GM21423 (cell line): ENCODE measurements around the gene NCAM2.

ENCODE experiments used
- ATAC-seq: cut with Tn5 transposase; IDR thresholded peaks from one replicate; pipeline ENCODE4 v1.9.1; 2021; ENCODE audit warnings: mild to moderate bottlenecking, moderate library complexity; ENCODE audit not compliant: unreplicated experiment

Gene NCAM2

DNA sequence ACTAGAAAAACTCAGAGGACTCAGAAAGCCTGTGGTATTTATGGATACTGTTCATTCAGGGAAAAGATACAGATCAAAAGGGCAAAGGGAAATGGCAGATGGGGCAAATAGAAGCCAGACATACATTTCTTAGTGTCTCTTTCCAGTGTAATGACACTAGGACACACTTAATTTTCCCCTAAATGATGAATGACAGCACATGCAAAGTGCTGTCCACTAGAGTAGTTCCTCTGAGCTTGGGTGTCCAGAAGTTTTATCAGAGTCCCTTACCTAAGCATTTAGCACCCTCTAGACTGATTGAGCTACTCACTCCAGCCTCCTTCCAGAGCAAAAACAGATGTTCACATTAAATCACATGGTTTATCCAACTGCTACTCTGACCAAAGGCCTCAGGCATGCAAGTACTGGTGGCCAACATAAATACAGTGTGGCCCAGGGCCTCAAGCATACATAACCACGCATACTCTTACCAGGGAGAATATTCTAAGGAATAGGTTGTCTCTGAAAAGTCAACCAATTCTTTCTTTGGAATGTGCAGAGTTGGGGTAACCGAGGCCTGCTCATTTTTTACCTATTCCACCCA lies 166.9 kb downstream of the NCAM2 start:
- no peak for ATAC-seq

DNA sequence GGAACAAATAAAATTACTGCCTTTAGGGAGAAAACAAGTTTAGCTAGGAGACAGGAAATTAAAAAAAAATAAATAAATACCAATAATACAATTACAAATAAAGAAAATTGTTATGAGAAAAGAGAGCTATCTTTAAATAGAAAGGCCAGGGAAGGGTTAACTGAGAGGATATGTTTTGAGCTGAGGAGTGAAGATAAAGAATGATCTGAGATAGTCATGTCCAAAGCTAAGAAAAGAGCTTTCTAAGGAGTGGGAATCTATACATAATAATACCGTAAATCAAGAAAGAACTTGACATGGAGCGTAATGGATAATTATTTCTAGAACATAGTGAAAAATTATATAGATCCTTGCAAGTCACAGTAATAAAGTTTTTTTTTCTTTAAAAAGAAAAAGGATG lies 176.5 kb downstream of the NCAM2 start:
- no peak for ATAC-seq

DNA sequence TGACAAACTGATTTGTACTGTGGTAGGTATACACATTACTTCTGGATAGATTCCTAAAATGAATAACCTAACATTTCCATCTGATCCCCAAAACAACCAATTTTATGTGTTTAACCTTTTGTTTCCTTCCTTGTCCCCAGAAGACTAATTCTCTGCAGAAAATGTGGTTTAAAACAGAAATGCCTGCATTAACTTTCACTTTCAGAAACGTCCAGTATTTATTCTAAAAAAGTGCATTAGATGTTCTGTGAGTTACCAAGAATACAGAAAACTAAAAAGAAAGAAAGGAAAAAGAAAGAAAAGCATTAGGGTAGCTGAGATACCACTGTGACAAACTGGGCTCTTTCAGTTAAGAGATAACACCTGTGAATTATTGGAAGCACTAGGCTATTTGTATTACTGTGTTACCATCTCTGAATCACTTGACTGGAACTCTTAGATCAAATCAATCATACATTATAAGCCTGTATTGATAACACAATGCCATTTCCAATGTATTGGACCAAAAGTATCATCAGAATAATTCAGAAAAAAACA lies 177.7 kb downstream of the NCAM2 start:
- no peak for ATAC-seq

DNA sequence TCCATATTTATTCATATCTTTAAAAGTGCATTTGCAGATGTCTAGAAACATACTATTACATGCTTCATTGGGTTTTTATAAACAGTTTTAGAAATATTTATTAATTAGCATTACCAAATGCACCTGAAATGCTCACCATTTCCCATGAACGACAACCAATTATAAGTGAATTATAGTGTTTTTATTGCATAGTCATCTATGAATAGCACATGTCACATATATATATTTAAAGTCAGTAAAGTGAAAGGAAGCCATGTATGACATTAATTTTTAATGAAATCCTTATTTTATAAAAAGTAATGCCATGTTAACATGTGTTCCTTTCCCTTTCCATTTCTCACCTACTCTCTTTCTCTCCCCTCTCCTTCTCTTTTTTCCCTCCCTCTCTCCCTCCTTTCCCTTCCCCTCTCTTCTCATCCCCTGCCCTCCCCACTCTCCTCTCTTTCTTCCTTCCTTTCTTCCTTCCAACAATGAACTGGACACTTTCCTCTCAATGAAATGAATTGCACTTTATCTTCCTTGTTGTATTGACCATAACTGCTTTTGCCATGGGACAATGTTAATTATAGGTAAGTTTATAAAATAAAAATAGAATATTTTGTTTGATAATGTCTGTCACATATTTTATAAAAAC lies 179.3 kb downstream of the NCAM2 start:
- ATAC-seq, result no peak

DNA sequence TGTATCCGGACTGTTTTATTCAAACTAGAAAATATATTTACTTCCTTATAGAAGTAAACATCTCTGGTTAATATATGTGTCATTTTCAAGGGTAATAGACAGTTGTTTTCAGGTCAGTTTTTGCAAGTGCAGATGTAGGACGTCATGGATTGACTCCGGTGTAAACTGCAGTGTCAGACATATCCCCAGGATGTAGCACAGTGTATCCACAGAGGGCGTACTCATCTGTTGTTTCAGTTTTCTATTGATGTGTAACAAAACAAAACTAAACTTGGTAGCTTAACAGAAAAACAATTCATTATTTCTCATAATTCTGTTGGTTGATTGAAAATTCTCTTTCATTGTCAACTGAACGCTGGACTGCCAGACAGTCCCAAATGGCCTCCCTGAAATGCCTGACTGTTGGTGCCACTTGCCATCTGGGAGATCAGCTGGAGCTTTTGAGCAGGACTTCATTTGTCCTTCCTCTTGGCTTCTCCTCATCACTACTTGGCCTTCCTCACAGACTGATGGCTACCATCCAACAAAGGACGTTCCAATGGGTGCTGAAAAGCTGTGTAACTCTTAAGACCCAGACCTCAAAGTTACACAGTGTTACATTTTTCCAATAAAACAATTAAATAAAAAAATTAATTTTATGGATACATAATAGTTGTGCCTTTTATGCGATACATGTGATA lies 181.6 kb downstream of the NCAM2 start:
- ATAC-seq, result no peak

DNA sequence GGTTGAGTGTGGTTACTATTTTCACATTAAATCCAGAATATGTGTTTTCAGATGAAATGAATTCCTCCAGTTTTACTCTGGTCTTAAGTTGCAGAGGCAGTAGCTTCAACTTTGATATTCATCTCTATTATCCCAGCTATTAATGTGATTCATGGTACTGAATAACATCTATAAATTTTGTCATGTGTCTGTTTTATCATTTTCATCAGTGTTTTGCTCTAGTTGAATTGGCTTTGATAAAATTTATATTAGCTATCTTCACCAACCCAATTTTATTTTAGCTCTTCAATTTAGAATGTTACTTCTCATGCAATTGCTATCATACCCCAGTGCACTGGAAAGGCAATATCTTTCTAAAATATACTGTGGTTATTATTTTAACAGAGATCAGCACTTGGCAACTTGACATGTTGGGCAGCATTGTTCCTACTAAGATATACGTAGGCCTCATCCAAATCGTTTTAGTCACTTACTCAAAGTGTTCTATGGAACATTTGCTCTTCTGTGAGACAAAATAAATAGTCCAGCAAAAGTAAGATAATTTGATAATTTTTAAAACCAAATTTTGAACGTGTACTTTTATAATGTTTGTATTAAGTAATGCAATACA lies 184.3 kb downstream of the NCAM2 start:
- ATAC-seq, result no peak

DNA sequence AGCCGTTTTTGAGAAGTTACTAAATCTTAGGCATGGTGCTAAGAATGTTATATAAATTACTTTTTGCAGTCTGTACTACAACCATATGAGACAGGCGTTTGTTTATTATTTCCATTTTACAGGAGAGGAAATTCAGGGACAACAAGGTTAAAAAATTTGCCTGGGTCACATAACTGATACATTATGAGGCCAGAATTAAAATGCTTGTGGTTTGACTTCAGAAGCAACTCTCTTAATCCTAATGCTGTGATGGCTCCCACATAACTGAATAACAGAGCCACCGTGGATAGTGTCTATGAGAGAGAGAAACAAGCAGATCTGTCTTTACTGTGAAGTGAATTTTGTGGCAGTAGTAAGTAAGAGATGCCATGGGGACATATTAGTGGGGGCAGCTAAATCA lies 184.9 kb downstream of the NCAM2 start:
- ATAC-seq, result no peak

DNA sequence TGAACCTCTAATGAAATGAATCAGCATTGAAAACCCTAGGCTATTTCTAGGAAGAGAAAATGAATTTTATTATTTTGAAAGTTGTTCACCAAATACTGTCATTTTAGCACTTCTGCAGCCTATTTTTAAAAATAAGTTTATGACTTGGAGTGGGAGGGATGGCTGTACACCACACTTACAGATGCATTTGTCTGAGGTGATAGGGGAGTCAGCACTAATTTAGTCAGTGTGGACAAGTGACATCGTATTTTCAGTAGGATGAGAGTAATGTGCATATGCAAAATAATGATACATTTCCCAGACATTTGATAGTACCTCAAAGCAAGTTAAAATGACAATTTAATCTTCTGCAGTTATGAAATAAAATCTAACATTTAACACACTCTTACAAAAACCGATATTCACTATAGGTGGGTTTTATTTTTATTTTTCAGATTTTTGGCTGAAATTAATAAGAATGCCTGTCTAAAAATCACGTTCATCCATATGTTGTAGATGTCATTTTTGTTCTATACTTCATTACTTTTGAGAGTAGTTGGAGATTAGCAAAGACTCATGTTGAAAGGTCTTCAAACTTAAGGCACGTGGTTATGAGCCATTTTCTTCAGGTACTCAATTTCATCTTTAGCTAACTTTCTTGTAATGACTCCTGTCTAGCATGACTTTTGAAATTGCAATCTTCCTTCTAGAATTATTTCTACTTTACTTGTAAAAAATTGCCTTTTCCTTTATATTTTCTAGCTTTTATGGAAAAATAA lies 186.7 kb downstream of the NCAM2 start:
- no peak for ATAC-seq

DNA sequence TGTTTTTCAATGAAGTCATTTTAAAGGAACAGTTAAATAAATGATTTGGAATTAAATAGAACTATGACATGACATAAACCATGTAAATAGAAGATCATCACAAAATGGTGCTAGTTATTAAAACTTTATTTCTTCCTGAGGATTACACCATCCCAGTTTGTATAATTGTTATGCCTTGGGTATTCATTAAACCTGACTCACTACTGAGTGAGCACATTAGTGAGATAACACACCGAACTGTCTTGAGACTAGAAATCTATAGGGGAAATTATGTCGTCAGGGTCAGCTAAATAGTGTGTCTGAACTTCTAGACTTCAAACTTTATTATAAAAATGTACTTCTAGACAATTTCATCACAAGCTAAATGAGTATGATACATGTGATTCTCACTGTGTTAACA lies 189.4 kb downstream of the NCAM2 start:
- ATAC-seq, result no peak

DNA sequence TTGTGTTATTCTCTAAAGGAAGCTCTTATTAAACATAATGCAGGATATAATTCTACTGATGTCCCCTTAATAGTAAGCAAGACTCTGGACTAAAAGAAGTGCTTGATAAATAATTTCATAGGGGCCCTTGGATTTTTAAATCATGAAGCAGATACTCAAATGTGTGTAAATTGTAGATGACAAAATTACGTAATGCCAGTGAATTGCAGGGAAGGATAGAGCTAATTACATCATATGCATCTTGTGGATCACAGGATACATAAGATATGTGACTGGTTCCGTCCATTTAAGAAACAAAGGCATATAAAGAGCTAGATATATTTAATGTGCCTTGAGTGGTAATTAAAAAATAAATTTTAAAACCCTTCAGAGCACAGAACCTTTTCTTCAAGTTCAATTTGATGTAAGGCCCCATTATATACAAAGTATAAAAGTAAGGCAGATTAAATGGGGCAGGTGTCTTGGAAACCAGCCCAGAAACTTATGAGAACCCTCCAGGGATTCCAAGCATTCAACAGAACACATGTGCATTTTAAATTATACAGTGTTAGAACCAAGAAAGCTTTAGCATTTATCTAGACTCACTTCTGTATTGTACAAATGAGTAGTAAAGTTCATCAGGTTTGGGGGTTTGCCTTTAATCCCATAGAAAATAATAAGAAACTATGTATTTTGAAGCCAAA lies 190.4 kb downstream of the NCAM2 start:
- ATAC-seq, result no peak

DNA sequence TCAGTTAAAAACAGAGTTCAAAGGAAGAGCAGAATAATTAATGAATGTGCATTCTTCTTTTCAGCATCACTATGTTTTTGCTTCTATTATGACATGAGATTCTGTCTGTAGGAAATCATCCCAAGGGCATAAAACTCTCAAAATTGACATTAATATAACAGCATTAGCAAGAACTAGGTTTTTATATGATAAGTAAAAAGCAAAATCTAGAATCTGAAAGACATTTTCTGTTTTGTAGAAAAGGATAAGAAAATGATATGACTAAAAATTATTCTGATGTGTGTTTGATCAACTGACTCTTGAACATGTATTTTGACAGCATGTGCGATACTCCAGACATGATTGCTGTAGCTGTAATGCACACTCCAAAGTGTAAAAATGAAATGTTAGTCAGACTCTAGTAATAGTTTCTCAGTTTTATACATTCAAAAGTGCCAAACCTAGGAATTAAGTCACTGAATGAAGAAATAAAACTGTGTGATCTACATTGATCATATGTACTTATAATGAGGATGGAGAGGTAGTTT lies 197.3 kb downstream of the NCAM2 start:
- no peak for ATAC-seq

DNA sequence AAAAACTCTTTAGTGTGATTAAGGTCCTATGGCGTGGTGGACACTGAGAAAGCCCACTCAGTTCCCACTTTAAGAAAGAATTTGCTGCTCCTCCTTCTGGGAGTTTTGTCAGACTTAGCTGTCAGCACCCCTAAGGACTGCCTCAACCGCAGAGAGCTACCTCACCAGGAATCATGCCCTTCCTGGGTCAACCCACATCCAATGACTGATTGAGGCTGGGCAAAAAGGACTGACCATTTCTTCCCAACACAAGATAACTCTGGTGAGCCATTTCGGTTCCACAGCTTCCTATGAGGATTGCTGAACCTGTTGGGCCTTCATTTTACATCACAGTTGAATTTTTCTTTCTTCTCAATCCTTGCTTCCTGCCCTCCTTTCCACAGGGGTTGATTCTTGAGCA lies 197.9 kb downstream of the NCAM2 start:
- ATAC-seq, result no peak

DNA sequence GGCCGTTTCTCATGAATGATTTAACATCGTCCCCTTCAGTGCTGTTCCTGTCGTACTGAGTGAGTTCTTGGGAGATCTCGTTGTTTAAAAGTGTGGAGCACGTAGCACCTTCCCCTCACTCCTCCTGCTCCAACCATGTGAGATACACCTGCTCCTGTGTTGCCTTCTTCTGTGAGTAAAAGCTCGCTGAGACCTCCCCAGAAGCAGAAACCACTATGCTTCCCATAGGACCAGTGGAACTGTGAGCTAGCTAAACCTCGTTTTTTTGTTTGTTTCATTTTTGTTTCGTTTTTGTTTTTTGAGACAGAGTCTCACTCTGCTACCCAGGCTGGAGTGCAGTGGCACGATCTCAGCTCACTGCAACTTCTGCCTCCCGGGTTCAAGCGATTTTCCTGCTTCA lies 198.6 kb downstream of the NCAM2 start:
- no peak for ATAC-seq

DNA sequence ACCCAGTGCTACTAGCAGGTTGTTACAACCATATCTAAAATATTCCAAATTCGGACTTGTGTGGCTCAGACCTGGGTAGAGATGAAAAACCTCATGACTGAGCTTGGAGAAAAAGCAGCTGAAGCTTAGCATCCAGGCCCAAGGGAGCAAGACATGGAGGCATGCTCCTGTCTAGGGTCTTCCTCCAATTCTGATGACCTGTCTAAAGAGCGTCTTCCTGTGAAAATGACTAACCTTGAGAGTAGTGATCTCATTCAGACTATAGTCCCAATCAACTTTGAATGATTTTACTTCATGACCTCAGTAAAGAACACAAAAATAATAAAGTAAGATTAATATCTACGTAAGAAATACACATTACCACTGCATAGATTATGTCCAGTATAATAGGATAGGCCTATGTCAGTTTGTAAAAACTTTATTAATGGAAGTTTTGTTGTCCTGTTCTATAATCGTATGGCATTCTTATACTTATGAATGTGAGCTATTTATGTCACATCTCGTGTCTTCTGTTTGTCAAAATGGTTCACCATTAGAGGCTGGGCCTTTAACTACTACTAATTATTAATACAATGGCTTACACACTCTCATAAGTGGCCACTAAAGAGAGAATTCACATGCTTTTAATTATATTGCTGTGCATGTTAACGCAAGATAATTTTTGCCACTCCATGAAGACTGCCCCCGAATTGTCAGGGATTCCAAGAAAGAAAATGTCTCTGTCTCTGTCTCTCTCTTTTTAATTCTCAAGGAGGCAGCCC lies 201.3 kb downstream of the NCAM2 start:
- no peak for ATAC-seq

DNA sequence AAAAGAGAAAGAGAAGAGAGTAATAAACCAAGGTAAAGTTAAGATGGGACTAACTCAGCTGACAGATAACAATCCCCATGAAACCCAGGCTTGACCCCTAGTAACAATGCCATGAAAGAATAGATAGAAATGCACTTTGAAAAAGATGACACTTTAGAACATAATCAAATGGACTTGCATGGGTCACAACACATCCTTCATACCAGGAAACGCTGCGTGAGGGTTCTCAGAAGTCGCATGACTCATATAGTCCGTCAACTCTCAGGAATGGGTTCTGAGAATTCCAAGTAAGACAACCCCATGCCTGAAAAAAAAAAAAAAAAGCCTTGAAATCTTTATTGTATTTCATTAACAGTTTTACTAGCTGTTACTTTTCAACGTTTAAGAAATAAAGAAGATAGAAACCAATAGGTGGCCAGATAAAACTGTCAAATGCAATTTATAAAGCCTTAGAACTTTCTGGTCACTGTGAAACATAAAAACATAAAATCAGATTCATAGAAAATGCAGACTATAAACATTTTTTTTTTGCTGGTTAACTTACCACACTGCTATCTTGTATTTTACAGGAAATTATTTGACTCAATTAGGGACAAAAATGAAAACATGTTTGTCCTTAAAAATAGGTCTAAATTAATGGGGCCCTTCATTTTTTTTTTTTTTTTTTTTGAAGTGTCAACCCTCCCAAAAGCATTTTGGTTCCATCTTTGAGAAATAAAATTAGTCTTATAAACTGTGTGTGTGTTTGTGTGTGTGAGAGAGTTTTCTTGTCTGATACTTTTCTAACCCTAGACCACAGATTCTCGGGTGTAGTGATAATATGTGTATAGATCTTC lies 202.1 kb downstream of the NCAM2 start:
- ATAC-seq, result no peak

DNA sequence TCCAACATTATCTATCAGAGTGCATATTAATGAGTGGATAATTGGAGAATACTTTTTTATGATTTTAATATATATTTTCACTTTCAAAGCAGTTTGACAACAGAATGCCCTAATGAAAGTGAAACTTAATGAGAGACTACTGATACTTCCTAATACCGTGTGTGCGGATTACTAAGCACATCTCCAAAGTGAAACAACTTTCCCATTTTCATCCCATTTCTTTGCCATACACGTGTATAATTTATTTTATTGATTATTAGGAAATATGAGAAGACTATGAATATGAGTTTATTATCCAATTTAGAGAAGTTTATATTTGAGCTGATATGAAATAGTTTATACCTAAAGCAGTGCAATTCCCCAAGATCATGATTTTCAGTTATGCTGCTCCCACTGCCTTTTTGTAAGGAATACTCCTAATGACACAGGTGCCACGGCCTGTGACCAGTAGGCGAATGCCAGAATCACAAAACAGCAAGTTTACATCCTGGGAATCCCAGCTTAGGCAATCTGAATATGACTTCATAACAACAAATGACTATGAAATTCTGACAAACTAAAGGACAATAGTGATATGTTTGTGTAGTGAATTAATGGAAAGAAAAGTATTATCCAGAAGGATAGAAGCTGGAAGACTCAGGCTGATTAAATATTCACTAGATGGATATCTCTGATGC lies 202.9 kb downstream of the NCAM2 start:
- no peak for ATAC-seq

DNA sequence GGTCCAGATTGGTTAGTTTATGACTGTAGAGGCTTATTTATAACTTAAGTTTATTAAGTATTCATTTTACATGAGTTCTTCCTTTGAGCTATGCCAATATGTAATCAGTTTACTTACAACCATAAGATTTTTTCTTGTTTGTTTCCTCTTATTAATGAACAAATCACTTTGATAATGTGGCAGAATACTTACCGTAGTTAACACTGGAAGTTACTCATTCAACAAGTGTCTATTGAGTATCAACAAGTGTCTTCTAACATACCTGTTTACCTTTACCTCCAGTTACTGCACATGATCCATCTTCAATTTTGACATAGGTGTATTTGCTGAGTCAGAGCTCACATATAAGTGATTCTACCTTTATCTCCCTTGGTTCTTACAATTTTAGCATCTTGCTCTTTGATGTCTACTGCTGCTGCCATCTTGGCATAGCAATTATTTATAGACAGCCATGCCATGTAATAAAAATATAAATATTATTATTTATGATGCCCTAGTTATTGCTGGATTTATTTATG lies 205.7 kb downstream of the NCAM2 start:
- no peak for ATAC-seq
